Keratinocyte (primary cell): Measurements from ENCODE around the gene S100A2.

Experiments used
- EZH2 ChIP-seq: IDR thresholded peaks from one replicate; pipeline ENCODE4 v1.6.1; 2012; ENCODE audit warnings: inconsistent platforms, mild to moderate bottlenecking, low read length, moderate library complexity
- TF ChIP-seq, protein P1 (sequence below), 3 experiments: IDR thresholded peaks in 1 of 3; conservative IDR thresholded peaks in 1 of 3; optimal IDR thresholded peaks in 1 of 3; 2 replicates in 2 of 3; 3 replicates in 1 of 3; pipeline versions ENCODE3 to v1.5.1; 2011; ENCODE audit warnings: low read length in 3 of 3, mild to moderate bottlenecking in 3 of 3, moderate library complexity in 2 of 3, control low read depth in 1 of 3, inconsistent platforms in 1 of 3; ENCODE audit not compliant: insufficient read depth in 2 of 3; ENCODE audit errors: extremely low read depth in 1 of 3

DNA sequence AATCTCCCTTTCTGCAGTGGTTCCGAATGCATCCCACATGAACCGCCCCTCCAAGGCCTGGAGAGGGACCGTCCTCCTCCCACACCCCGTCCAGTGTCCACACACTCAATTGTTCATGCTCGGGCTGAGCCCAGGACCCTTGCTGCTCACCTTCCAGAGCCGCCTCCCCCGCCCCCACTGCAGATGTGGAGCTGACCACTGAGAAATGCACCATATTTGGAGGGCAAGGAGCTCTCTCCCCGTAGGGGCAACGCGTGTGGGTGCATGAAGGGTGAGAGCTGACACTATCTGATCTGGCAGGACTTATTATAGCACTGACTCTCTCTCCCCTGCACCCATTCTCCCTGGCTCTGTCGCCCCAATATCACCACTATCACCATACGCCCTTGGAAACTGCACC lies 12.5 kb downstream of the S100A2 start:
- TF ChIP-seq, protein P1, sequence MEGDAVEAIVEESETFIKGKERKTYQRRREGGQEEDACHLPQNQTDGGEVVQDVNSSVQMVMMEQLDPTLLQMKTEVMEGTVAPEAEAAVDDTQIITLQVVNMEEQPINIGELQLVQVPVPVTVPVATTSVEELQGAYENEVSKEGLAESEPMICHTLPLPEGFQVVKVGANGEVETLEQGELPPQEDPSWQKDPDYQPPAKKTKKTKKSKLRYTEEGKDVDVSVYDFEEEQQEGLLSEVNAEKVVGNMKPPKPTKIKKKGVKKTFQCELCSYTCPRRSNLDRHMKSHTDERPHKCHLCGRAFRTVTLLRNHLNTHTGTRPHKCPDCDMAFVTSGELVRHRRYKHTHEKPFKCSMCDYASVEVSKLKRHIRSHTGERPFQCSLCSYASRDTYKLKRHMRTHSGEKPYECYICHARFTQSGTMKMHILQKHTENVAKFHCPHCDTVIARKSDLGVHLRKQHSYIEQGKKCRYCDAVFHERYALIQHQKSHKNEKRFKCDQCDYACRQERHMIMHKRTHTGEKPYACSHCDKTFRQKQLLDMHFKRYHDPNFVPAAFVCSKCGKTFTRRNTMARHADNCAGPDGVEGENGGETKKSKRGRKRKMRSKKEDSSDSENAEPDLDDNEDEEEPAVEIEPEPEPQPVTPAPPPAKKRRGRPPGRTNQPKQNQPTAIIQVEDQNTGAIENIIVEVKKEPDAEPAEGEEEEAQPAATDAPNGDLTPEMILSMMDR (optimal IDR thresholded peaks at IDR 0.05 in 1 of 3, IDR thresholded peaks at IDR 0.05 in 1 of 3, conservative IDR thresholded peaks at IDR 0.05 in 1 of 3; ENCODE audit: extremely low read depth in 1 of 3, insufficient read depth in 2 of 3, low read length in 3 of 3) = no peak
- no peak for TF ChIP-seq EZH2
